SK-N-SH (cell line): ENCODE data around the gene ZSCAN30.

Experiments
- CHD2 ChIP-seq: fragments of 150-350 bp; IDR thresholded peaks from 2 replicates; pipeline ENCODE4 v1.6.1; 2018; ENCODE audit warnings: low read length; ENCODE audit not compliant: partially characterized antibody
- NRF1 ChIP-seq: IDR thresholded peaks from 2 replicates; pipeline ENCODE4 v1.6.1; 2012; ENCODE audit warnings: low read depth, mild to moderate bottlenecking, low read length
- POLR2AphosphoS5 ChIP-seq: IDR thresholded peaks from 2 replicates; pipeline ENCODE4 v1.6.1; 2012; ENCODE audit warnings: low read depth, low read length
- TF ChIP-seq, protein P1 (sequence below): fragments of 200-600 bp; sonication (generic); IDR thresholded peaks from 2 replicates; pipeline ENCODE4 v1.6.1; 2017; ENCODE audit warnings: antibody characterized with exemption, mild to moderate bottlenecking, moderate library complexity

DNA sequence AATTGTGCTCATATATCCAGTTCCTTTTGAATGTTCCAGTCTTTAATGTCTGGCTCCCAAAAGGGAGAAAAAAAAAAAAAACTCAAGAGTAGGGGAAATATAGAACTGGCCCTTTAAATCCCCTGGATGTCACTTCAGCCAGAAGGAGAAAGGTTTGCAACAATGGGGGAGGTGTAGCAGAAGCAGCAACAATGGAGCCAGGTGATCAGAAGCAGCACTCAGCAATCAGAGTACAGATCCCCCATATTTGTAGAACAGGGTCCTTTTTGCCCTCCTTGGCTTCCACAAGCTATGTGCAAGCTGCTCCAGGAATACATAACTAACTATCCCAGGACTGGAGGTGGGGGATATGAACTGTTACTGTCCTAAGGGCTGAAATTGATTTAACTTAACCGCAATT is 75.0 kb downstream of the ZSCAN30 start:
- TF ChIP-seq POLR2AphosphoS5 (no peak), CHD2 (no peak), NRF1 (no peak)
- TF ChIP-seq, protein P1, sequence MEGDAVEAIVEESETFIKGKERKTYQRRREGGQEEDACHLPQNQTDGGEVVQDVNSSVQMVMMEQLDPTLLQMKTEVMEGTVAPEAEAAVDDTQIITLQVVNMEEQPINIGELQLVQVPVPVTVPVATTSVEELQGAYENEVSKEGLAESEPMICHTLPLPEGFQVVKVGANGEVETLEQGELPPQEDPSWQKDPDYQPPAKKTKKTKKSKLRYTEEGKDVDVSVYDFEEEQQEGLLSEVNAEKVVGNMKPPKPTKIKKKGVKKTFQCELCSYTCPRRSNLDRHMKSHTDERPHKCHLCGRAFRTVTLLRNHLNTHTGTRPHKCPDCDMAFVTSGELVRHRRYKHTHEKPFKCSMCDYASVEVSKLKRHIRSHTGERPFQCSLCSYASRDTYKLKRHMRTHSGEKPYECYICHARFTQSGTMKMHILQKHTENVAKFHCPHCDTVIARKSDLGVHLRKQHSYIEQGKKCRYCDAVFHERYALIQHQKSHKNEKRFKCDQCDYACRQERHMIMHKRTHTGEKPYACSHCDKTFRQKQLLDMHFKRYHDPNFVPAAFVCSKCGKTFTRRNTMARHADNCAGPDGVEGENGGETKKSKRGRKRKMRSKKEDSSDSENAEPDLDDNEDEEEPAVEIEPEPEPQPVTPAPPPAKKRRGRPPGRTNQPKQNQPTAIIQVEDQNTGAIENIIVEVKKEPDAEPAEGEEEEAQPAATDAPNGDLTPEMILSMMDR, result no peak
